Activated T-cell treated with anti-CD3 and anti-CD28 coated beads for 1 hour (primary cell): Measurements from ENCODE around the gene INPP5K.
"Not testable (repeated sequence)": the region's sequence is repeated elsewhere in the genome, so short reads cannot be mapped to it uniquely, and the experiment has no call there.

ENCODE experiments used
- DNase-seq: peaks from one replicate; pipeline ENCODE4 v3.0.0-alpha.2; 2020; ENCODE audit warnings: low read depth

The INPP5K gene

DNA sequence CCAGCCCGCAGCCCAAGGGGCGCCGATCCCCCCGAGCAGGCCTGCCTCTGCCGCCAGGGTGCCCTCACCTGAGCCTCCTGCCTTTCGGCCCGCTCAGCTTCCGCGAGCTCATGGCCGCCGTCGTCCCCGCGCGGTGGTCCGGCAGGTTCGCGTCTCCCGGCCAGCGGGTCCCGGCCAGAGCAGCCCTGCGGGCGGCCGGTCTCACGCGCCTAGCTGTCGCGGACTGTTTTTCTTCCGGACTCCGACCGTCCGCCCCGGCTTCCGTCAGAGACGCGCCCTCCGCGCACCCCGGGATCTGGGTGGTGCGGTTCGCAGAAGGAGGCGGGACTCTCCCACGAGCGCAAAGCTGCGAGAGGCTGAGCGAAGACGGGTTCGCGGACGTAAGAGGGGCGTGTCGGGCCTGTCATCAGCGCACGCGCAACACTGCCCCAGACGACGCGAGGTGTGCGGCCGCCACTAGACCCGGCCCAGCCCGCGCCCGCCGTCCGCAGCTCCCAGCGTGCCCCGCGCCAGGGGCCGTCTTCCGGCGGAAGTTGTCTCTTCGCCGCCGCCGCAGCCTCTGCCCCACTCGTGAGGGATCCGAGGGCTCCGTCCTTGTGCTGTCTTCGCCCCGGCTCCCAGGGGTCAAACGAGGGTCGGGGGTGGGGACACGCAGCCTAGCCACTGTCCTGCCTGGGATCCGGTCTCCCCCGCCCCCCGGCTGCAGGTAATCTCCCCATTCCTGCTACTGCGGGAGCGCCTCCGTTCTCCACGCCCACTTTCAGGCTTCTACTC is at the start of gene INPP5K:
Gene INPP5K, minus strand, starts transcription at position 225 of the 774 bp plus-strand sequence. Its CDS starts 113 bp downstream, at position 112.
- DNase-seq = peak; percentile 96

GRCh38 chr17:1565877-1566276 is 49.5 kb upstream of the INPP5K start:
- DNase-seq = no peak

GRCh38 chr17:1563786-1564613 is 47.6 kb upstream of the INPP5K start:
- DNase-seq = no peak

GRCh38 chr17:1563471-1563785 is 47.0 kb upstream of the INPP5K start:
- DNase-seq = not testable (repeated sequence)

- no peak for DNase-seq
Measured at GRCh38 chr17:1562176-1562643, 45.8 kb upstream of the INPP5K start.

DNA sequence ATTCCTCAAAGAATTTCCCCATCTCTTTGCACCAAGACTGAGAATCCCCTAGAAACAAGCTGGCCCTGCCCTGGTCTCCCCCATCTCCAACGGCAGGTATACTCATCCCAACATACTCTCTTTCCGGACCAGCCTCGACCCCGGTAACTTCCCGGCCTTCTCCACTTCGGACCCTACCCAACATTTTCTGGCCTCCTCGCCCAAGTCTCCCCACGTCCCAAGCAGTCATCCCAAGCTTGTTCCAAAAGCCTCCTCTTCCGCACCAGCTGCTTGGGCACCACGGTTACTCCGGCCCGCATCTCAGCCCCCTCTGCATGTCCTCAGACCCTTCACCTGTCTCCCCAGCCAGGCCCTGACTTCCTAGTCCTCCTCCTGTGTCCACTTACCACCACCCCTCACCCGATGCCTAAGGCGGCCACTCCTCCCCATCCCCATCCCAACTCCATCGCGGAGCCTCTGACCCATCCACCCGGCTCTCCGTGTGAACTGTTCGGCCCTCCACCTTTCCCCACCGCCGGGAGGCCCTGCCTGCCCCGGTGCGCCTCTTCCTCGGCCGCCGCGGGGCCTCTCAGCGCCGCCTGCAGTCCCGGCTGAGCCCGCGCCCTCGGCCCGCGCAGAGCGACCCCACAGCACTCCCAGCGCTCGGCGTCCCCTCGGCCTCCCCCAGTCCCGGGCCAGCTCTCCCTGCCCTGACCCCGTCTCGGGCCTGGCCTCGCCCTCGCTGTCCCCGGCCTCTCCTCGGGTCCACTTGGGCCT is 45.2 kb upstream of the INPP5K start:
- DNase-seq = peak; percentile 26

DNA sequence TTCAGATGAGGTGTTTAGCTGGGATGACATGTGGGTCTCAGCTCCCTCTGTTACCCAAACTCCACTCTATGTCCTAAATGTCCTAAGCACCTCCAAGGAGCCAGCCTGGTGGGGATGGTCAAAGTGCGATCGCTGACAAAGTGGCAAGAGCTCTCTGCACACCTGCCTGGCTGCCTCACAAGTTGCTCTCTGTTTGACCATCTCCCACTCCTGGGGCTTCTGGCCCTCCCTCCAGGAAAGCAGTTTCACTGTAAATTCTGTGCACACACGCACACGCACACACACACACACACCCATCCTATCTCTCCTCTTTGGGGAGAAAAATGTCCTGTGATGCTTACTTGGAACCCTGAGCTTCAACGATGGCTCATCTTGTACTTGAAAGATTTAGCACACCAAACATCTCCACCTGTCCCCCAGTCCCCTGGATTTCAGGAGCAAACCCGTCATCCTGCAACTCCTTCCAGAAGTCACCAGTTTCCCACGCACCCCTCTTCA is 44.5 kb upstream of the INPP5K start:
- no peak for DNase-seq

- DNase-seq = no peak
Measured at GRCh38 chr17:1560101-1560857, 43.9 kb upstream of the INPP5K start.

DNA sequence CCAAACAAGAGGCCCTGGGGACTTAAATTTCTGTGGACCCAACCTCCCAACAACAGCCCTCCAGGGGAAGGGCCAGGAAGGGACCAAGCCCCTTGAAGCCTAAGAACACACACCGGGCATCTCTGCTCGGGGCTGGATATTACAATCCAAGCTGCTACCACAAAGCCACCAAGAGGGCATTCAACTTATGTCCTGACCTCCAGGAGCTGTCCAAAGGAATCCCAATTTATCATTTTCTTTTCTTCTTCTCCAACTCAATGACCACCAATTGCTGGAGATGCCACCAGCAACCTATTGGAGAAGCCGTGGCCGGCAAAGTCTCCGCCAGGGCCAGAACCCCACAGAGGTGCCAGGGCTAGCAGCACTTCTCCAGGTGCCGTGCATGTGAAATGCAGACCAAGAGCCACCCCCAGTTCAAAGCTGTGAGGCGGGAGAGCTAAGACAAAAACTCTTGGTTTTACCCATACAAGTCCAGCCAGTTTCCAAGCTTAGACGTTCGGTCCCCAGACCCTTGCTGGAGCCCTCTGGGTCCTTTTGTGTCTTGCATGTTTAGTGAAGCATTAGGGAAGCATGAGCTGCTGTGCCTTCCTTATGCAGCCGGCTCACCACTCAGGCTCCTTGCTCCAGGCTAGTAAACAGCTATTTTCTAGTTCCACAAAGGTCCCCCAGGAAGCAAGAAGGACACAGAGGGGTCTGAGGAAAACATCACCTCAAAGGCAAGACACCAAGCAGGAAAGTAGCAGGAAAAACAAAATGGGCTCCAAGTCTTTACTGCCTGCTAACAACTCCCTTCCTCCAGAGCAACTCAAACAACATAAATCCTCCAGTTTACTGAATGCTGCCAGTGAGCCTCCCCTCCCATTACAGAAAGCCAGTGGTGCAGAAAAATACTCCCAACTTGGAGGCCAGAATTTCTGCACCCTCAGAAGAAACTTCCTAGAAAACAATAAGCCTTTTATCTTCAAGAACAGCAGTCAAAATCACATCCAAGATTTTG is 42.9 kb upstream of the INPP5K start:
- no peak for DNase-seq

DNA sequence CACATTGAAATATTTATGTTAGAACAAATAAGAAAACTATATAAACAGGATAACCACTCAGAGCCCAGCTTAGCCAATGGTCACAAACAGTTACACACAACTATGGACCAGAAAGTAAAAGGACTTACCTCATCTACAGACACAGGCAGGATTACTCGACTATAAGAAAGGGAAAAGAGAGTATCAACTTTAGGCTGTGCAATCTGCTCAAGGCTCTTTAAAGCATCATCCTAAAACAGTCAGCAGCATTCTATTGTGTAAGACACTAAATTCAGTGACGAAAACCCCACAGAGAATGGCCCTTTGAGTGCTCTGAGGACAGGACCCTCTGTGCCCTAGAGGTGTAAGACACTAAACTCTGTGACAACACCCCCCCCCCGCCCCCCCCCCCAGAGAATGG is 42.0 kb upstream of the INPP5K start:
- DNase-seq = no peak

GRCh38 chr17:1557355-1558095 is 41.1 kb upstream of the INPP5K start:
- no peak for DNase-seq

- DNase-seq = no peak
Measured at GRCh38 chr17:1555651-1556471, 39.4 kb upstream of the INPP5K start.

GRCh38 chr17:1554751-1555540 is 38.5 kb upstream of the INPP5K start:
- DNase-seq = no peak

GRCh38 chr17:1553354-1554266 is 37.2 kb upstream of the INPP5K start:
- no peak for DNase-seq

GRCh38 chr17:1552932-1553331 is 36.5 kb upstream of the INPP5K start:
- no peak for DNase-seq

GRCh38 chr17:1551741-1552140 is 35.3 kb upstream of the INPP5K start:
- DNase-seq = no peak

DNA sequence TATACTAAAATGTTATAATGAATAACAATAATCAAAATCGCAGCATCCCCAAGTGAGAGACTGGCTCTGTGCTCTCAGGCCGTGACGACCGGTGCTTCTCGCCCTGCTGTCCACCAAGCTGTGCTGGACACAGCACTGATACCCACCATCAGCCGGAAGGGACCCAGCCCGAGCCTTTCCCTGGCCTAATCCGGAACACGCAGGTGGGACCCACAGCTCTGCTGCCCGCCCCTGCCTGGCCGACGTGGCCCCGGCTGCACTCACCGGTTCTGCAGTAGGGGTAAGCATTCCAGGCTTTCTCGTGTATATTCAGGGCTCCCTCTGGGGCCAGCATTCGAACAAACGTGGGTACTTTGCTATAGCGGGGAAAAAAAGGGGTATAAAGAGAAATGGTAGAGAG is 31.6 kb upstream of the INPP5K start:
- DNase-seq = no peak
